MM.1S (cell line): Measurements from ENCODE around the gene MSANTD2.

Experiments used
- CTCF ChIP-seq: fragments of 300-600 bp; sonication (generic); IDR thresholded peaks from 2 replicates; pipeline ENCODE4 v1.5.1; 2016; ENCODE audit warnings: antibody characterized with exemption, low read length, mixed read lengths
- EZH2 ChIP-seq: fragments of 300-600 bp; sonication (generic); optimal IDR thresholded peaks from 2 replicates; pipeline ENCODE3; 2017; ENCODE audit warnings: low read depth, mild to moderate bottlenecking, antibody characterized with exemption, low read length, mixed read lengths
- EZH2phosphoT487 ChIP-seq: fragments of 300-600 bp; sonication (generic); IDR thresholded peaks from 2 replicates; pipeline ENCODE4 v1.6.1; 2018; ENCODE audit warnings: antibody characterized with exemption, low read length

GRCh38 chr11:124748100-124748418 is 52.1 kb downstream of the MSANTD2 start:
- no peak for TF ChIP-seq EZH2
- TF ChIP-seq CTCF = no peak
- TF ChIP-seq EZH2phosphoT487 = no peak
